Psoas muscle (tissue), 8 donors: ENCODE results near the gene LATS2. TPM values are rescaled to one million over a fixed set of nuclear protein-coding genes. Genes with fewer than 3 reads are reported as not detected.
A peak's percentile ranks its signal among the peaks of the same experiment; 100 is the strongest.
"Not testable (repeated sequence)": the region's sequence is repeated elsewhere in the genome, so short reads cannot be mapped to it uniquely, and the experiment has no call there.

Experiments
- ATAC-seq, 4 donors: fragments of 200-7000 bp; cut with Tn5 transposase; one replicate each; pipeline ENCODE4 v1.9.1; 2020; ENCODE audit warnings: moderate library complexity in 3 of 4, mild to moderate bottlenecking in 2 of 4
- DNase-seq, 2 donors: peaks; one replicate each; pipeline ENCODE4 v3.0.0-alpha.2; 2020
- H3K27ac ChIP-seq: fragments of 200-600 bp; one replicate; pipeline ENCODE4 v1.8.0; 2022
- H3K27me3 ChIP-seq, 3 donors: fragments of 200-600 bp in 1 of 3; one replicate each; pipeline versions ENCODE4 v1.6.1 to v1.8.0; 2013 to 2022; ENCODE audit warnings: low read length in 2 of 3, mild to moderate bottlenecking in 2 of 3, moderate library complexity in 1 of 3; ENCODE audit not compliant: insufficient read depth in 3 of 3
- H3K36me3 ChIP-seq, 2 donors: fragments of 200-600 bp in 1 of 2; one replicate each; pipeline versions ENCODE4 v1.6.1 to v1.8.0; 2013 to 2022; ENCODE audit warnings: low read depth in 1 of 2, mild to moderate bottlenecking in 1 of 2, moderate library complexity in 1 of 2; ENCODE audit not compliant: insufficient read depth in 1 of 2
- H3K4me1 ChIP-seq: fragments of 200-600 bp; one replicate; pipeline ENCODE4 v1.8.0; 2022
- H3K4me3 ChIP-seq: fragments of 200-600 bp; one replicate; pipeline ENCODE4 v1.8.0; 2022; ENCODE audit warnings: mild to moderate bottlenecking
- H3K9me3 ChIP-seq: fragments of 200-600 bp; one replicate; pipeline ENCODE4 v1.8.0; 2022
- CTCF ChIP-seq: fragments of 200-600 bp; IDR thresholded peaks from one replicate; pipeline ENCODE4 v1.8.0; 2022; ENCODE audit warnings: antibody characterized with exemption
- WGBS, 3 donors: extraction: QIAGEN DNeasy Blood & Tissue Kit; methylation state at CpG; one replicate each; pipeline versions ENCODE4 v1.1.6 to v1.1.7; 2013; 5-methylcytosine and 5-hydroxymethylcytosine counted together
- intact Hi-C, 2 donors: fragments of 100-400 bp; cut with DNase I; formaldehyde crosslinking; loops; one replicate each; pipeline versions ENCODE4 v1.11.0 to v1.14.2; 2022
- polyA plus RNA-seq, 3 donors: library from polyadenylated mRNA; stranded (reverse); fragments of 200-250 nt; gene quantifications; one replicate each; pipeline ENCODE4 v1.2.3, GENCODE V29; 2013
- total RNA-seq, 4 donors: library from RNA; stranded (reverse); fragmentation: NEBNext Ultra II Directional in 2 of 4; extraction: Animal tissue kit (Norgen Biotek cat#: 25700) in 2 of 4; gene quantifications; one replicate each; pipeline versions ENCODE4 v1.2.1 to v1.2.4, GENCODE V29; 2021 to 2023
- donor health status: healthy with polysubstance abuse.
- donor health status: DM: no; HTN: no; CAD: no; lungs with moderate emphysema.
- donor health status: Bipolar disorder and iron deficiency.
- donor health status: healthy.
- donor health status: DM: yes; HTN: yes; CAD: no.
- donor health status: DM: no; HTN: no; CAD: no.
- donor health status: DM: no; HTN: no; CAD: no.
- donor health status: DM: yes; HTN: yes; CAD: no.

LATS2 gene
- total and polyA plus RNA-seq, 7 donors: 6.0 to 27.4 (median 23.7) TPM

GRCh38 chr13:20942938-20943559 lies 118.3 kb downstream of the LATS2 start:
- H3K9me3 ChIP-seq: no peaks in the 10 kb centered on the region
- ATAC-seq (peak in 1 of 4 donors; percentile 2), DNase-seq (no peak)
- 75 to 81% (median 77%) methylated on average over 22 of the region's 22 CpGs for WGBS, 3 donors
- peaks cover 14% of the 10 kb centered on the region for H3K4me1 ChIP-seq
- intact Hi-C loops: loop anchor here (2.0 to 10.0 kb wide), 5 partner anchors 119 to 534 kb away; partner anchors contain the start of genes LATS2 (in 2 of the 2), MRPL57 (in 1 of the 2) and SKA3 (in 1 of the 2)
- H3K36me3 ChIP-seq: no peaks in the 10 kb centered on the region
- H3K4me3 ChIP-seq: no peak overlapping the region
- H3K27ac ChIP-seq: peak overlapping the region; percentile 17
- TF ChIP-seq CTCF: no peak
- peaks cover 0 to 14% (median 0%) of the 10 kb centered on the region in 3 donors for H3K27me3 ChIP-seq

GRCh38 chr13:20940511-20940910 lies 120.9 kb downstream of the LATS2 start:
- 90 to 93% (median 92%) methylated on average over 10 of the region's 10 CpGs for WGBS, 3 donors
- intact Hi-C loops: loop anchor here (5.0 to 10.0 kb wide), 4 partner anchors 122 to 537 kb away; partner anchors contain the start of gene LATS2 (in 2 of the 2)
- Histone ChIP-seq H3K4me1 (peaks cover 14% of the 10 kb centered on the region), H3K27ac (peak overlapping the region; percentile 78)
- not testable (repeated sequence) for DNase-seq, H3K9me3 ChIP-seq, ATAC-seq, H3K4me3 ChIP-seq, H3K36me3 ChIP-seq, H3K27me3 ChIP-seq

- peak overlapping the region; percentile 78 for H3K27ac ChIP-seq
- ATAC-seq: peak in 1 of 4 donors; percentile 17
- no peaks in the 10 kb centered on the region for H3K27me3 ChIP-seq
- no peak for TF ChIP-seq CTCF
- intact Hi-C loops: loop anchor here (5.0 to 10.0 kb wide), 4 partner anchors 122 to 537 kb away; partner anchors contain the start of gene LATS2 (in 2 of the 2)
- no peaks in the 10 kb centered on the region for H3K9me3 ChIP-seq
- no peaks in the 10 kb centered on the region for H3K36me3 ChIP-seq
- H3K4me1 ChIP-seq: peaks cover 14% of the 10 kb centered on the region
- 64 to 73% (median 65%) methylated on average over 3 of the region's 3 CpGs for WGBS, 3 donors
- no peak for DNase-seq
- H3K4me3 ChIP-seq: no peak overlapping the region
Observed at GRCh38 chr13:20940083-20940482, 121.3 kb downstream of the LATS2 start.

GRCh38 chr13:20939662-20940061 lies 121.7 kb downstream of the LATS2 start:
- Histone ChIP-seq H3K4me1 (peaks cover 14% of the 10 kb centered on the region), H3K9me3 (no peaks in the 10 kb centered on the region), H3K27me3 (no peaks in the 10 kb centered on the region), H3K27ac (peak overlapping the region; percentile 78), H3K36me3 (no peaks in the 10 kb centered on the region), H3K4me3 (no peak overlapping the region)
- intact Hi-C loops: loop anchor here (5.0 to 10.0 kb wide), 4 partner anchors 123 to 538 kb away; partner anchors contain the start of gene LATS2 (in 2 of the 2)
- 22 to 37% (median 23%) methylated on average over 4 of the region's 4 CpGs for WGBS, 3 donors
- peak; percentile 24 to 76 for DNase-seq
- no peak for TF ChIP-seq CTCF
- peak; percentile 81 to 92 (median 90) for ATAC-seq

GRCh38 chr13:20938302-20938701 lies 123.1 kb downstream of the LATS2 start:
- WGBS, 3 donors: 78 to 80% (median 79%) methylated on average over 6 of the region's 6 CpGs
- Histone ChIP-seq H3K9me3 (no peaks in the 10 kb centered on the region), H3K27ac (no peak overlapping the region), H3K4me3 (no peak overlapping the region), H3K27me3 (no peaks in the 10 kb centered on the region), H3K4me1 (peaks cover 11% of the 10 kb centered on the region), H3K36me3 (no peaks in the 10 kb centered on the region)
- intact Hi-C loops: no loop called here
- DNase-seq (no peak), ATAC-seq (no peak)
- TF ChIP-seq CTCF: no peak
